MM.1S (cell line): ENCODE measurements around the gene SPATA9.

Experiments
- EZH2 ChIP-seq: fragments of 300-600 bp; sonication (generic); optimal IDR thresholded peaks from 2 replicates; pipeline ENCODE3; 2017; ENCODE audit warnings: low read depth, mild to moderate bottlenecking, antibody characterized with exemption, low read length, mixed read lengths
- EZH2phosphoT487 ChIP-seq: fragments of 300-600 bp; sonication (generic); IDR thresholded peaks from 2 replicates; pipeline ENCODE4 v1.6.1; 2018; ENCODE audit warnings: antibody characterized with exemption, low read length
- TF ChIP-seq, protein P1 (sequence below): fragments of 300-600 bp; sonication (generic); IDR thresholded peaks from 2 replicates; pipeline ENCODE4 v1.5.1; 2016; ENCODE audit warnings: antibody characterized with exemption, low read length, mixed read lengths

DNA sequence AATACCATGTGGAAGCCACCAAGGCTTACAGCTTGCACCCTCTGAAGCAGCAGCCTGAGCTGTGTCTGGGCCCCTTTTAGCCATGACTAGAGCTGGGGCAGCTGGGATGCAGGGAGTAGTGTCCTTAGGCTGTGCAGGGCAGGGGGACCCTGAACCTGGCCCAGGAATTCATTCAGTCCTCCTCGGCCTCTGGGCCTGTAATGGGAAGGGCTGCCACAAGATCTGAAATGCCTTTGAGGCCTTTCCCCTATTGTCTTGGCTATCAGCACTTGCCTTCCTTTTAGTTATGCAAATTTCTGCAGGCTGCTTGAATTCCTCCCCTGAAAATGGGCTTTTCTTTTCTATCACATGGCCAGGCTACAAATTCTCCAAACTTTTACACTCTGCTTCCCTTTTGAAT lies 53.9 kb downstream of the SPATA9 start:
- TF ChIP-seq, protein P1, sequence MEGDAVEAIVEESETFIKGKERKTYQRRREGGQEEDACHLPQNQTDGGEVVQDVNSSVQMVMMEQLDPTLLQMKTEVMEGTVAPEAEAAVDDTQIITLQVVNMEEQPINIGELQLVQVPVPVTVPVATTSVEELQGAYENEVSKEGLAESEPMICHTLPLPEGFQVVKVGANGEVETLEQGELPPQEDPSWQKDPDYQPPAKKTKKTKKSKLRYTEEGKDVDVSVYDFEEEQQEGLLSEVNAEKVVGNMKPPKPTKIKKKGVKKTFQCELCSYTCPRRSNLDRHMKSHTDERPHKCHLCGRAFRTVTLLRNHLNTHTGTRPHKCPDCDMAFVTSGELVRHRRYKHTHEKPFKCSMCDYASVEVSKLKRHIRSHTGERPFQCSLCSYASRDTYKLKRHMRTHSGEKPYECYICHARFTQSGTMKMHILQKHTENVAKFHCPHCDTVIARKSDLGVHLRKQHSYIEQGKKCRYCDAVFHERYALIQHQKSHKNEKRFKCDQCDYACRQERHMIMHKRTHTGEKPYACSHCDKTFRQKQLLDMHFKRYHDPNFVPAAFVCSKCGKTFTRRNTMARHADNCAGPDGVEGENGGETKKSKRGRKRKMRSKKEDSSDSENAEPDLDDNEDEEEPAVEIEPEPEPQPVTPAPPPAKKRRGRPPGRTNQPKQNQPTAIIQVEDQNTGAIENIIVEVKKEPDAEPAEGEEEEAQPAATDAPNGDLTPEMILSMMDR: no peak
- TF ChIP-seq EZH2: no peak
- no peak for TF ChIP-seq EZH2phosphoT487
